A673 (cell line): Measurements from ENCODE around the gene NRG3.

Experiments
- EZH2 ChIP-seq: fragments of 200-600 bp; sonication (generic); IDR thresholded peaks from 2 replicates; pipeline ENCODE4 v1.6.1; 2017; ENCODE audit warnings: borderline replicate concordance, low read depth, mild to moderate bottlenecking, mixed read lengths, antibody characterized with exemption, low read length; ENCODE audit not compliant: poor library complexity, severe bottlenecking
- TF ChIP-seq, protein P1 (sequence below): fragments of 300-800, 200-600 bp; sonication (generic); conservative IDR thresholded peaks from 2 replicates; pipeline ENCODE4 v1.5.1; 2017; ENCODE audit warnings: low read depth, mild to moderate bottlenecking, antibody characterized with exemption, low read length, moderate library complexity, mixed read lengths

DNA sequence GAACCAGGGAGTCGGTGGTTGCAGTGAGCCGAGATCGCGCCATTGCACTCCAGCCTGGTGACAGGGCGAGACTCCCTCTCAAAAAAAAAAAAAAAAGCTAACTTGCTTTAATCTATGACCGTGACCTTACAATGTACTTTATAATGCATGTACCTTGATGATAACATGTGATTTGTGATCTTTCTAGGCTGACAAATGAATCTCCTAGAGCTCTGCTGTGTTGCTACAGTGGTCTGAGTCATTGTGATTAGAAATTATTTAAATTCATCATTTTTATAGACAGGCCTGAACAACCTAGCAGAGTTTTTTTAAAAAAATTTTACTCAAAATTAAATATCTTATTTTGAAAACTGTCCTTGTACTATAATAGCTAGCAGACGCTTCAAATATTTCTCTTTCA lies 722.8 kb downstream of the NRG3 start:
- TF ChIP-seq, protein P1, sequence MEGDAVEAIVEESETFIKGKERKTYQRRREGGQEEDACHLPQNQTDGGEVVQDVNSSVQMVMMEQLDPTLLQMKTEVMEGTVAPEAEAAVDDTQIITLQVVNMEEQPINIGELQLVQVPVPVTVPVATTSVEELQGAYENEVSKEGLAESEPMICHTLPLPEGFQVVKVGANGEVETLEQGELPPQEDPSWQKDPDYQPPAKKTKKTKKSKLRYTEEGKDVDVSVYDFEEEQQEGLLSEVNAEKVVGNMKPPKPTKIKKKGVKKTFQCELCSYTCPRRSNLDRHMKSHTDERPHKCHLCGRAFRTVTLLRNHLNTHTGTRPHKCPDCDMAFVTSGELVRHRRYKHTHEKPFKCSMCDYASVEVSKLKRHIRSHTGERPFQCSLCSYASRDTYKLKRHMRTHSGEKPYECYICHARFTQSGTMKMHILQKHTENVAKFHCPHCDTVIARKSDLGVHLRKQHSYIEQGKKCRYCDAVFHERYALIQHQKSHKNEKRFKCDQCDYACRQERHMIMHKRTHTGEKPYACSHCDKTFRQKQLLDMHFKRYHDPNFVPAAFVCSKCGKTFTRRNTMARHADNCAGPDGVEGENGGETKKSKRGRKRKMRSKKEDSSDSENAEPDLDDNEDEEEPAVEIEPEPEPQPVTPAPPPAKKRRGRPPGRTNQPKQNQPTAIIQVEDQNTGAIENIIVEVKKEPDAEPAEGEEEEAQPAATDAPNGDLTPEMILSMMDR = no peak
- TF ChIP-seq EZH2 = no peak
